DMS53 treated with DMSO at 0.1 percent for 48 hours (cell line): Measurements from ENCODE around the gene KRT80.

Experiments
- DNase-seq: peaks from one replicate; lab custom pipeline; 2025; ENCODE audit not compliant: unreplicated experiment; lab: John Stamatoyannopoulos, UW

Gene KRT80

DNA sequence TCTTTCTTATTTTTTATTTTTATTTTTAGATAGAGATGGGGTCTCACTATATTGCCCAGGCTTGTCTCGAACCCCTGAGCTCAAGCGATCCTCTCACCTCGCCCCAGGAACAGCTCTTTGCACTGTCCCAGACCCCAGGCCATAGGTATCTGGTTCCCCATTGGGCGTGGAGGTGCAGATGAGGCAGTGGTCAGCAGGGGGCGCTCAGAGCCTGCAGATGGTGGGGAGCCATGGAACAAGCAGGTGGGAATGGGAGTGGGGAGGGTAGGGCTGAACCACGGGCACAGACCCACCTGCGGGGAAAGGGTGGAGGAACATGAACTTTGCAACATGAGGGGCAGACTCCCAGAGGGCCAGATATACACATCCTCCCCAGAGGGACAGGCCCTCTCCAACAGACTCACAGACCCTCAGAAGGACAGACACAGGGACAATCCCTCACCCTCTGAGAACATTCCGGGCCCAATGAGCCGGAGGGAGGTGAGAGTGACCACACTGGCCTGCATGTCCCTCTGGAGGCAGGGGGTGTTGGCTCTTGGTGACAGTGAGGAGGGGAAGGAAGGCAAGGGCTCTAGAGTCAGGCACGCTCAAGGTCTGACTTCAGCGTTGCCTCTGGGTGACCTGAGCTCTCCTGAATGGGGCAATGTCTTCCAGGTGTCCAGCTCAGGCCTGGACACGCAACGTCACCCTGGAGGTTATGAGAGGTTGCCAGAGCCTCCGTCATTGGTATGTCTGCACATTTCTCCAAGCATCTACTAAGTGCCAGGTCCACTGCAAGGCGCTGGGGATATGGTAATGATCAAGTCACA is 34.9 kb downstream of the KRT80 start:
- peak; percentile 54 for DNase-seq

DNA sequence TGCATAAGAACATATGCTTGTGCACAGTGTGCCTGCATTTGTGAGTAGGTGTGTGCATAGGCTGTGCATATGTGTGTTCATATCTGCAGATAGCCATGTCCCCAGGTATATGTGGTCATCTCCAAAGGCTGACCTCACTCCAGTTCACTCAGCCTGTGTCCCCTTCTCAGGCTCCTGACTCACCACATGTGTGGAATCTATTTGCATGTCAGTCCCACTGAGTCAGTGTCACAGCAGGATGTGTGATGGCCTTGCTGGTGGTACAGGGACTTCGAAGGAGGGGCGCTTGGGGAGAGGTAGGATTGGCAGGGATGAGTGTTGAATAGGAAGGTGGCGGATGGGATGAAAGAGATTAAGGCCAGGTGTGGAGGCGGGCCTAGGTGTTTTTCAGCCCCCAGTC is 35.5 kb downstream of the KRT80 start:
- no peak for DNase-seq

GRCh38 chr12:52155048-52155868 is 36.6 kb downstream of the KRT80 start:
- DNase-seq = peak; percentile 13

- no peak for DNase-seq
Measured at GRCh38 chr12:52152905-52153317, 38.9 kb downstream of the KRT80 start.

GRCh38 chr12:52151837-52152783 is 39.7 kb downstream of the KRT80 start:
- peak; percentile 57 for DNase-seq

DNA sequence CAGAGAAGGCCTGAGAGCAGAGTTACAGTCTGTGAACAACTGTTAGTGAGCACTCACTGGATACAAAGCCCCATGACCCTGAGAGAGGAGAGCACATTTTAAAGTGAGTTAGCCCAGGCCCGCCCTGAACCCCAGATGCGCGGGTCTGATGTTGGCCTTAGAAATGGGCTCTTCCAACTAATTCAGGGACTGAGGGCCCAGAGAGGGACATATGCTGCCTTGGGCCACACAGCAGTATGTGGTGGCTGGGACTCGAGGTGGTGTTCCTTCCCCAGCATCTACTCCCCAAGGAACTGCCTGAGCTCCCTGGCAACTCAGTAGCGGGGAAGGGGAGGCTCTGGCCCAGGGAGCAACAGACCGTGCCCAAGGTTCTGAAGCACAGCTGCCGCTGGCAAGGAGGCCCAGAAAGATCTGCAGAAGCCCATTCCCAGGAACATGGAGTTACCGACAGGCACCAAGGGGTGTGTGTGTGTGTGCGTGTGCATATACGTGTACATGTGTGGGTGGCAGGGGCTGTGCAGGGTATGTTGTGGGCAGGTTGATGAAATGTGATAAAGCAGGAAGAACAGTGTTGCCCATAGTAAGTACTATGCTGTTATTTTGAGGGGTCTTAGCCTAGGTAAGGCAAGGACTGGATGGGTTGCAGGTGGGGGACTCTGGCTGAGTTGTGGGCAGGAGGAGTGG is 40.5 kb downstream of the KRT80 start:
- no peak for DNase-seq

- DNase-seq = no peak
Measured at GRCh38 chr12:52149651-52150241, 42.1 kb downstream of the KRT80 start.

- no peak for DNase-seq
Measured at GRCh38 chr12:52149182-52149641, 42.6 kb downstream of the KRT80 start.

- no peak for DNase-seq
Measured at GRCh38 chr12:52148464-52149181, 43.2 kb downstream of the KRT80 start.

- no peak for DNase-seq
Measured at GRCh38 chr12:52147964-52148463, 43.8 kb downstream of the KRT80 start.

- DNase-seq = peak; percentile 76
Measured at GRCh38 chr12:52147367-52147963, 44.3 kb downstream of the KRT80 start.

- no peak for DNase-seq
Measured at GRCh38 chr12:52146822-52147366, 44.9 kb downstream of the KRT80 start.

- DNase-seq = no peak
Measured at GRCh38 chr12:52146089-52146821, 45.6 kb downstream of the KRT80 start.

- no peak for DNase-seq
Measured at GRCh38 chr12:52145228-52146088, 46.4 kb downstream of the KRT80 start.

- DNase-seq = no peak
Measured at GRCh38 chr12:52144512-52145227, 47.1 kb downstream of the KRT80 start.

GRCh38 chr12:52142431-52142830 is 49.4 kb downstream of the KRT80 start:
- DNase-seq = no peak
